Fibroblast of lung (primary cell): ENCODE data around the gene GABRR2. TPM values are rescaled to one million over a fixed set of nuclear protein-coding genes. Genes with fewer than 3 reads are reported as not detected.
A peak's percentile ranks its signal among the peaks of the same experiment; 100 is the strongest.

Experiments
- DNase-seq, 2 donors: peaks; one replicate each; pipeline versions ENCODE4 v3.0.0 to v3.0.0-alpha.2; 2010; ENCODE audit warnings: low read depth in 2 of 2
- H2AFZ ChIP-seq: 2 replicates; pipeline ENCODE4 v1.5.1; 2012; ENCODE audit warnings: low read length, control low read depth, inconsistent platforms
- H3K27ac ChIP-seq: 2 replicates; pipeline ENCODE4 v1.5.1; 2011; ENCODE audit warnings: low read length, control low read depth; ENCODE audit not compliant: insufficient read depth
- H3K27me3 ChIP-seq: 2 replicates; pipeline ENCODE4 v1.5.1; 2011; ENCODE audit warnings: mild to moderate bottlenecking, low read length; ENCODE audit not compliant: control insufficient read depth, insufficient read depth
- H3K36me3 ChIP-seq: 2 replicates; pipeline ENCODE4 v1.5.1; 2011; ENCODE audit warnings: low read length; ENCODE audit not compliant: control insufficient read depth, insufficient read depth
- H3K4me1 ChIP-seq: 2 replicates; pipeline ENCODE4 v1.5.1; 2011; ENCODE audit warnings: low read length; ENCODE audit not compliant: control insufficient read depth, insufficient read depth; ENCODE audit errors: extremely low read depth
- H3K4me2 ChIP-seq: 2 replicates; pipeline ENCODE4 v1.5.1; 2011; ENCODE audit warnings: low read length, control low read depth; ENCODE audit not compliant: insufficient read depth; ENCODE audit errors: extremely low read depth
- H3K4me3 ChIP-seq, 4 experiments: fragments of 200-600 bp in 1 of 4; sonication (generic) in 1 of 4; replicated peaks in 1 of 4; 2 replicates each; pipeline ENCODE4 v1.5.1; 2011 to 2016; ENCODE audit warnings: low read length in 4 of 4, low read depth in 3 of 4, mild to moderate bottlenecking in 3 of 4, control low read depth in 2 of 4, inconsistent platforms in 1 of 4, mixed read lengths in 1 of 4; ENCODE audit not compliant: insufficient read depth in 1 of 4; ENCODE audit errors: control extremely low read depth in 1 of 4
- H3K79me2 ChIP-seq: 2 replicates; pipeline ENCODE4 v1.5.1; 2012; ENCODE audit warnings: mild to moderate bottlenecking, low read length, inconsistent platforms; ENCODE audit not compliant: control insufficient read depth, insufficient read depth
- H3K9ac ChIP-seq: 2 replicates; pipeline ENCODE4 v1.5.1; 2011; ENCODE audit warnings: mild to moderate bottlenecking, low read length, control low read depth; ENCODE audit not compliant: insufficient read depth
- H3K9me3 ChIP-seq: 2 replicates; pipeline ENCODE4 v1.5.1; 2012; ENCODE audit warnings: low read depth, low read length; ENCODE audit not compliant: control insufficient read depth, insufficient read depth
- H4K20me1 ChIP-seq: 2 replicates; pipeline ENCODE4 v1.5.1; 2011; ENCODE audit warnings: low read length; ENCODE audit not compliant: control insufficient read depth, insufficient read depth; ENCODE audit errors: extremely low read depth
- EZH2 ChIP-seq: IDR thresholded peaks from 2 replicates; pipeline ENCODE4 v1.5.1; 2012; ENCODE audit warnings: low read length, control low read depth, mild to moderate bottlenecking; ENCODE audit errors: missing control alignments
- polyA plus RNA-seq, 2 donors: library from polyadenylated mRNA; depleted of rRNA in 1 of 2; stranded (reverse) in 1 of 2; unstranded in 1 of 2; fragments of >200 nt; gene quantifications; 2 replicates each; pipeline ENCODE4 v1.2.1, GENCODE V29; 2011 to 2012; ENCODE audit warnings: missing spikeins in 1 of 2
- total RNA-seq: library from RNA; depleted of rRNA; stranded (reverse); fragments of >200 nt; gene quantifications from 2 replicates; pipeline ENCODE4 v1.2.1, GENCODE V29; 2014
- TF ChIP-seq, protein P1 (sequence below), 2 donors: IDR thresholded peaks in 1 of 2; conservative IDR thresholded peaks in 1 of 2; 1 replicate in 1 of 2; 2 replicates in 1 of 2; pipeline ENCODE4 v1.5.1; 2011 to 2012; ENCODE audit warnings: low read length in 2 of 2, control low read depth in 1 of 2, inconsistent platforms in 1 of 2, low read depth in 1 of 2, mild to moderate bottlenecking in 1 of 2

The GABRR2 gene
- total and polyA plus RNA-seq, 2 donors (not counting 1 experiment from before 2014, with no cell fraction given), result 0.05 to 0.17 TPM

DNA sequence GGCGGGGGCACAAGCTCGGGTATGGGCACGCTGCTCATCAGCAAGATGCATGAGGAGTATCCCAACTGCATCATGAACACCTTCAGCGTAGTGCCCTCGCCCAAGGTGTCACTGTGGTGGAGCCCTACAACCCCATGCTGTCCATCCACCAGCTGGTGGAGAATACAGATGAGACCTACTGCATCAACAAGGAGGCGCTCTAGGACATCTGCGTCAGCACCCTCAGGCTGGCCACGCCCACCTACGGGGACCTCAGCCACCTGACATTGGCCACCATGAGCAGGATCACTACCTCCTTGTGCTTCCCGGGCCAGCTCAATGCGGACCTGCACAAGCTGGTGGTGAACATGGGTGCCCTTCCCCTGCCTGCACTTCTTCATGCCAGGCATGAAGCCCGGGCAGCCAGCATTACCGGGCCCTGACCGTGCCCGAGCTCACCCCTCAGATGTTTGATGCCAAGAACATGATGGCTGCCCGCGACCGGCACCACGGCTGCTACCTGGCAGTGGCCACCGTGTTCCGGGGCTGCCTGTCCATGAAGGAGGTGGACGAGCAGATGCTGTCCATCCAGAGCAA lies 12.8 kb downstream of the GABRR2 start:
- H3K9ac ChIP-seq, result no peak overlapping the region
- H3K4me1 ChIP-seq, result peaks cover 9% of the 10 kb centered on the region
- no peaks in the 10 kb centered on the region for H3K27me3 ChIP-seq
- no peaks in the 10 kb centered on the region for H3K79me2 ChIP-seq
- H3K27ac ChIP-seq, result no peak overlapping the region
- H4K20me1 ChIP-seq, result no peaks in the 10 kb centered on the region
- no peak overlapping the region for H3K4me3 ChIP-seq
- H3K9me3 ChIP-seq, result no peaks in the 10 kb centered on the region
- H3K36me3 ChIP-seq, result no peaks in the 10 kb centered on the region
- no peak for DNase-seq
- no peak overlapping the region for H3K4me2 ChIP-seq
- TF ChIP-seq EZH2, result no peak
- TF ChIP-seq, protein P1, sequence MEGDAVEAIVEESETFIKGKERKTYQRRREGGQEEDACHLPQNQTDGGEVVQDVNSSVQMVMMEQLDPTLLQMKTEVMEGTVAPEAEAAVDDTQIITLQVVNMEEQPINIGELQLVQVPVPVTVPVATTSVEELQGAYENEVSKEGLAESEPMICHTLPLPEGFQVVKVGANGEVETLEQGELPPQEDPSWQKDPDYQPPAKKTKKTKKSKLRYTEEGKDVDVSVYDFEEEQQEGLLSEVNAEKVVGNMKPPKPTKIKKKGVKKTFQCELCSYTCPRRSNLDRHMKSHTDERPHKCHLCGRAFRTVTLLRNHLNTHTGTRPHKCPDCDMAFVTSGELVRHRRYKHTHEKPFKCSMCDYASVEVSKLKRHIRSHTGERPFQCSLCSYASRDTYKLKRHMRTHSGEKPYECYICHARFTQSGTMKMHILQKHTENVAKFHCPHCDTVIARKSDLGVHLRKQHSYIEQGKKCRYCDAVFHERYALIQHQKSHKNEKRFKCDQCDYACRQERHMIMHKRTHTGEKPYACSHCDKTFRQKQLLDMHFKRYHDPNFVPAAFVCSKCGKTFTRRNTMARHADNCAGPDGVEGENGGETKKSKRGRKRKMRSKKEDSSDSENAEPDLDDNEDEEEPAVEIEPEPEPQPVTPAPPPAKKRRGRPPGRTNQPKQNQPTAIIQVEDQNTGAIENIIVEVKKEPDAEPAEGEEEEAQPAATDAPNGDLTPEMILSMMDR (conservative IDR thresholded peaks at IDR 0.05 in 1 of 2, IDR thresholded peaks at IDR 0.05 in 1 of 2; ENCODE audit: low read depth in 1 of 2, low read length in 2 of 2), result no peak
- H2AFZ ChIP-seq, result no peak overlapping the region

DNA sequence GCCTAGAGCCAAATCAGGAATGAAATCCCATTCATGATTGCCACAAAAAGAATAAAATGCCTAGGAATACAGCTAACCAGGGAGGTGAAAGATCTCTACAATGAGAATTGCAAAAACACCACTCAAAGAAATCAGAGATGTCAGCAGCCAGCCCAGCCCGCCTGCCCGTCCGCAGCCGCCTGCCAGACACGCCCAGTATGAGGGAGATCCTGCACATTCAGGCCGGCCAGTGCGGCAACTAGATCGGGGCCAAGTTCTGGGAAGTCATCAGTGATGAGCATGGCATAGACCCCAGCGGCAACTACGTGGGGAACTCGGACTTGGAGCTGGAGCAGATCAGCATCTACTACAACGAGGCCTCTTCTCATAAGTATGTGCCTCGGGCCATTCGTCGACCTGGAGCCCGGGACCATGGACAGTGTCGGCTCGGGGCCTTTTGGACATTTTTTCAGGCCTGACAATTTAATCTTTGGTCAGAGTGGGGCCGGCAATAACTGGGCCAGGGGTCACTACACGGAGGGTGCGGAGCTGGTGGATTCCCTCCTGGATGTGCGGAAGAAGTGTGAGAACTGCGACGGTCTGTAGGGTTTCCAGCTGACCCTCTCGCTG lies 13.4 kb downstream of the GABRR2 start:
- no peak overlapping the region for H3K4me2 ChIP-seq
- no peak overlapping the region for H3K9ac ChIP-seq
- no peaks in the 10 kb centered on the region for H3K9me3 ChIP-seq
- no peaks in the 10 kb centered on the region for H3K27me3 ChIP-seq
- TF ChIP-seq, protein P1 (conservative IDR thresholded peaks at IDR 0.05 in 1 of 2, IDR thresholded peaks at IDR 0.05 in 1 of 2; ENCODE audit: low read depth in 1 of 2, low read length in 2 of 2), result no peak
- no peak for TF ChIP-seq EZH2
- no peaks in the 10 kb centered on the region for H3K79me2 ChIP-seq
- H3K4me3 ChIP-seq, result no peak overlapping the region
- H3K4me1 ChIP-seq, result peaks cover 9% of the 10 kb centered on the region
- no peak for DNase-seq
- H3K36me3 ChIP-seq, result no peaks in the 10 kb centered on the region
- no peaks in the 10 kb centered on the region for H4K20me1 ChIP-seq
- H3K27ac ChIP-seq, result no peak overlapping the region
- no peak overlapping the region for H2AFZ ChIP-seq

DNA sequence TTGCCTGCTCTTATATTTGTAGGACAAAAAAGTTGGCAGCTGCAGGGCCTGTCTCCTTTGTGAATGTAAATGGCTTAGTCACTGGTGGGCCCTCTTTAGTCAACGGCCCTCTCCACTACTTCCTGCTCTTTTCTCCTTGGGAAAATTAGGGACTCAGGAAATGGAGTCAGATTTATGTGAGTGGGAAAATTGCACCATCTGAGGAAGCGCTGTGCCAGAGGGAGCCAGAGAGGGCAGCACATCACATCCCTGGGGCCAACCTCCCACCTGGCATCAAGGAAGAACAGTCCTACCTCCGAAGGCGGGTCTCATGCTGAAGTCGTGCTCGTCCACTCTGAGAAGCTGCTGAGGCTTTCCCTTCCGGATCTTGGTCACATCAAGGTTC lies 15.6 kb downstream of the GABRR2 start:
- no peaks in the 10 kb centered on the region for H3K36me3 ChIP-seq
- no peaks in the 10 kb centered on the region for H3K9me3 ChIP-seq
- no peak for TF ChIP-seq EZH2
- TF ChIP-seq, protein P1 (conservative IDR thresholded peaks at IDR 0.05 in 1 of 2, IDR thresholded peaks at IDR 0.05 in 1 of 2; ENCODE audit: low read depth in 1 of 2, low read length in 2 of 2), result peak in 1 of 2 donors; percentile 25
- no peak overlapping the region for H3K4me3 ChIP-seq
- H3K27ac ChIP-seq, result no peak overlapping the region
- H2AFZ ChIP-seq, result no peak overlapping the region
- H4K20me1 ChIP-seq, result no peaks in the 10 kb centered on the region
- H3K4me1 ChIP-seq, result peaks cover 9% of the 10 kb centered on the region
- DNase-seq, result peak in 1 of 2 donors; percentile 44
- H3K9ac ChIP-seq, result no peak overlapping the region
- H3K4me2 ChIP-seq, result no peak overlapping the region
- no peaks in the 10 kb centered on the region for H3K79me2 ChIP-seq
- peaks cover 7% of the 10 kb centered on the region for H3K27me3 ChIP-seq
